ENCODE data around the gene TFR2. TPM values are rescaled to one million over a fixed set of nuclear protein-coding genes. Genes with fewer than 3 reads are reported as not detected.

The TFR2 gene
- total RNA-seq, result under 1 TPM; 0.34 to 1.00 TPM

GRCh38 chr7:100641463-100641859 lies at the start of gene TFR2:
Gene TFR2, minus strand, starts transcription at chr7:100641552. Its CDS starts 43 bp downstream, at chr7:100641509.

GRCh38 chr7:100673302-100673941 lies 32.1 kb upstream of the TFR2 start, which contains the start of gene GNB2:
Gene GNB2, plus strand, starts transcription at chr7:100673740. Its CDS starts 2,526 bp downstream, at chr7:100676266.

GRCh38 chr7:100655908-100656674 lies 14.7 kb upstream of the TFR2 start, which contains the start of gene ACTL6B:
Gene ACTL6B, minus strand, starts transcription at chr7:100656448. Its CDS starts 94 bp downstream, at chr7:100656354.

GRCh38 chr7:100611983-100612729 lies 29.2 kb downstream of the TFR2 start, which contains the start of gene MOSPD3:
Gene MOSPD3, plus strand, starts transcription at chr7:100612540. Its CDS starts 252 bp downstream, at chr7:100612792.

GRCh38 chr7:100586266-100587025 lies 54.9 kb downstream of the TFR2 start, which contains the start of gene FBXO24:
Gene FBXO24, plus strand, starts transcription at chr7:100586328. Its CDS starts 298 bp downstream, at chr7:100586626.

GRCh38 chr7:100585511-100586265 lies 55.7 kb downstream of the TFR2 start, which contains the start of gene LRCH4:
Gene LRCH4, minus strand, starts transcription at chr7:100586129. Its CDS starts 29 bp downstream, at chr7:100586100.

GRCh38 chr7:100573691-100574361 lies 67.5 kb downstream of the TFR2 start, which contains the start of gene SAP25:
Gene SAP25, minus strand, starts transcription at chr7:100573900. Its CDS starts 158 bp downstream, at chr7:100573742.

Small RNAs within 50 kb of the gene (small RNA-seq; reads per million reads assigned to genes)
- gene SAP25, result 0 reads per million in 2 donors

Other genes with a start within 250 kb of the TFR2 start
- gene ZCWPW1, start 212.8 kb downstream of the TFR2 start, total RNA-seq, result 1 to 10 TPM in 1 of 2 donors, under 1 TPM in 1; 0.33 to 3.1 TPM
- 10 to 100 TPM; 24.3 to 28.6 TPM for gene MEPCE, start 211.7 kb downstream of the TFR2 start, total RNA-seq
- gene PPP1R35, start 205.1 kb downstream of the TFR2 start, total RNA-seq, result 10 to 100 TPM; 15.8 to 22.6 TPM
- under 1 TPM in 1 of 2 donors, not detected in 1; 0.33 TPM for gene SPACDR, start 177.3 kb downstream of the TFR2 start, total RNA-seq
- gene TSC22D4, start 162.3 kb downstream of the TFR2 start, total RNA-seq, result 10 to 100 TPM; 38.0 to 46.1 TPM
- gene NYAP1, start 157.6 kb downstream of the TFR2 start, total RNA-seq, result under 1 TPM; under 0.01 to 0.33 TPM
- 10 to 100 TPM; 14.1 to 16.0 TPM for gene AGFG2, start 102.3 kb downstream of the TFR2 start, total RNA-seq
- gene SAP25, start 67.7 kb downstream of the TFR2 start, total RNA-seq, result not detected
- 10 to 100 TPM; 25.0 to 40.6 TPM for gene LRCH4, start 55.4 kb downstream of the TFR2 start, total RNA-seq
- under 1 TPM; under 0.01 to 0.69 TPM for gene FBXO24, start 55.2 kb downstream of the TFR2 start, total RNA-seq
- gene PCOLCE, start 39.2 kb downstream of the TFR2 start, total RNA-seq, result 1 to 10 TPM in 1 of 2 donors, under 1 TPM in 1; 0.33 to 2.4 TPM
- gene MOSPD3, start 29.0 kb downstream of the TFR2 start, total RNA-seq, result 1 to 10 TPM; 4.7 to 7.2 TPM
- gene ACTL6B, start 14.9 kb upstream of the TFR2 start, total RNA-seq, result not detected
- gene GNB2, start 32.2 kb upstream of the TFR2 start, total RNA-seq, result 100 to 1,000 TPM in 1 of 2 donors, 10 to 100 TPM in 1; 69.2 to 105 TPM
- 10 to 100 TPM; 14.3 to 17.9 TPM for gene GIGYF1, start 52.7 kb upstream of the TFR2 start, total RNA-seq
- 10 to 100 TPM; 35.4 to 73.9 TPM for gene POP7, start 64.6 kb upstream of the TFR2 start, total RNA-seq
- gene EPO, start 78.9 kb upstream of the TFR2 start, total RNA-seq, result not detected
- gene ZAN, start 92.0 kb upstream of the TFR2 start, total RNA-seq, result not detected
- gene EPHB4, start 186.0 kb upstream of the TFR2 start, total RNA-seq, result 10 to 100 TPM; 21.0 to 49.0 TPM
- 10 to 100 TPM; 15.5 to 20.0 TPM for gene SLC12A9, start 211.2 kb upstream of the TFR2 start, total RNA-seq
- 100 to 1,000 TPM in 1 of 2 donors, 10 to 100 TPM in 1; 96.7 to 102 TPM for gene TRIP6, start 225.8 kb upstream of the TFR2 start, total RNA-seq
- 10 to 100 TPM; 35.8 to 52.0 TPM for gene SRRT, start 233.6 kb upstream of the TFR2 start, total RNA-seq
- 1 to 10 TPM; 5.2 to 7.0 TPM for gene UFSP1, start 248.2 kb upstream of the TFR2 start, total RNA-seq

All from melanocyte of skin (primary cell).